Left lung (tissue), 10 donors: ENCODE measurements around the gene GAK. TPM values are rescaled to one million over a fixed set of nuclear protein-coding genes. Genes with fewer than 3 reads are reported as not detected.

Experiments used
- ATAC-seq: fragments of 200-7000 bp; cut with Tn5 transposase; one replicate; pipeline ENCODE4 v1.9.1; 2020; ENCODE audit warnings: moderate library complexity
- DNase-seq, 4 donors: peaks; one replicate each; pipeline ENCODE4 v3.0.0-alpha.2; 2013 to 2020
- H3K27ac ChIP-seq, 2 donors: fragments of 200-600 bp; sonication (generic) in 1 of 2; one replicate each; pipeline versions ENCODE4 v1.5.0 to v1.8.0; 2020 to 2021
- H3K27me3 ChIP-seq, 2 donors: fragments of 200-600 bp; sonication (generic) in 1 of 2; one replicate each; pipeline versions ENCODE4 v1.5.0 to v1.8.0; 2020 to 2021
- H3K36me3 ChIP-seq, 2 donors: fragments of 200-600 bp; sonication (generic) in 1 of 2; one replicate each; pipeline versions ENCODE4 v1.5.0 to v1.8.0; 2020 to 2021
- H3K4me1 ChIP-seq, 2 donors: fragments of 200-600 bp; one replicate each; pipeline ENCODE4 v1.8.0; 2021
- H3K4me3 ChIP-seq, 2 donors: fragments of 200-600 bp; sonication (generic) in 1 of 2; one replicate each; pipeline versions ENCODE4 v1.5.0 to v1.8.0; 2020 to 2021; ENCODE audit warnings: mild to moderate bottlenecking in 1 of 2
- H3K9me3 ChIP-seq, 2 donors: fragments of 200-600 bp; sonication (generic) in 1 of 2; one replicate each; pipeline versions ENCODE4 v1.5.0 to v1.8.0; 2020 to 2021
- intact Hi-C, 2 donors: fragments of 100-400 bp; cut with DNase I; formaldehyde crosslinking; loops; one replicate each; pipeline versions ENCODE4 v1.11.2 to v1.14.2; 2022
- polyA plus RNA-seq, 6 donors: library from polyadenylated mRNA; unstranded; fragments of 120-200 nt; gene quantifications; one replicate each; pipeline ENCODE4 v1.2.1, GENCODE V29; 2013; ENCODE audit not compliant: insufficient read length in 6 of 6
- total RNA-seq, 2 donors: library from RNA; stranded (reverse); fragmentation: NEBNext Ultra II Directional; extraction: Animal tissue kit (Norgen Biotek cat#: 25700); gene quantifications; one replicate each; pipeline ENCODE4 v1.2.1, GENCODE V29; 2021
- TF ChIP-seq, protein P1 (sequence below), 2 donors: fragments of 200-600 bp; sonication (generic) in 1 of 2; IDR thresholded peaks; one replicate each; pipeline versions ENCODE4 v1.5.0 to v1.8.0; 2021; ENCODE audit warnings: antibody characterized with exemption in 2 of 2
- donor health status: DM: no; HTN: yes; CAD: no.
- donor health status: DM: no; HTN: no; CAD: no.

GAK gene
- total and polyA plus RNA-seq, 8 donors = 42.7 to 121 (median 50.3) TPM

DNA sequence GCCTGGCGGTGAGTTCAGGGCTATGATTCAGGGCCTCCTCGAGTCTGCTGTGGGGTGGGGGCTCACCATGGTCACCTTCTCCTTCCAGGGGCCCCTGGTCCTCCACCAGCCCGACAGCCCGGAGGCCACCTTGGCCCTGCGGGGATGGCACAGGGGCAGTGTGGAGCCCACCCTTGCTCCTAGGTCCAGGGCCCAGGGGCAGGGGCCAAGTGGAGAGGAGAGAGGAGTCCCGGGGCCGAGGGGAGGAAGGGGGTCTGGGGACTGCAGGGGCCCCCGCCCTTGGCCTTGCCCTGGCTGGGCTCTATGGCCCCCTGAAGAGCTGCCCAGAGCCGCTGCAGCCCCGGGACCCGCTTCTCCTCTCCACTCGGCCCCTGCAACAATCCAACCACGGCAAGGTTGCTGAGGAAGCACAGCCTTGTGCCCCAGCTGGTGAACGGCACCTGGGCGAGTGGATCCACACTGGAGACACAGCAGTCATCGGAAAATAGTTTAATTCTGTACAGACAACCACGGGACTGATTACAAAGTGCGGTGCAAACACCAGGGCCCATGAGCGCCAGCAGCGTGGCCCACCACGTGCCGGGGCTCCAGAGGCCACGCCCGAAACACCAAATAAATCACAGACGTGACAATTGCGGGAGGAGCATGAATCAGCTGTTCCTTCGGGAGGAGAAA, 83.2 kb downstream of the GAK start:
- H3K27ac ChIP-seq = no peak overlapping the region
- peaks cover 0 to 12% of the 10 kb centered on the region in 2 donors for H3K9me3 ChIP-seq
- H3K36me3 ChIP-seq = peaks cover 0 to 64% of the 10 kb centered on the region in 2 donors
- H3K27me3 ChIP-seq = no peaks in the 10 kb centered on the region
- ATAC-seq (no peak), DNase-seq (peak in 1 of 4 donors; percentile 60)
- H3K4me1 ChIP-seq = no peaks in the 10 kb centered on the region
- no peak overlapping the region for H3K4me3 ChIP-seq
- TF ChIP-seq, protein P1, sequence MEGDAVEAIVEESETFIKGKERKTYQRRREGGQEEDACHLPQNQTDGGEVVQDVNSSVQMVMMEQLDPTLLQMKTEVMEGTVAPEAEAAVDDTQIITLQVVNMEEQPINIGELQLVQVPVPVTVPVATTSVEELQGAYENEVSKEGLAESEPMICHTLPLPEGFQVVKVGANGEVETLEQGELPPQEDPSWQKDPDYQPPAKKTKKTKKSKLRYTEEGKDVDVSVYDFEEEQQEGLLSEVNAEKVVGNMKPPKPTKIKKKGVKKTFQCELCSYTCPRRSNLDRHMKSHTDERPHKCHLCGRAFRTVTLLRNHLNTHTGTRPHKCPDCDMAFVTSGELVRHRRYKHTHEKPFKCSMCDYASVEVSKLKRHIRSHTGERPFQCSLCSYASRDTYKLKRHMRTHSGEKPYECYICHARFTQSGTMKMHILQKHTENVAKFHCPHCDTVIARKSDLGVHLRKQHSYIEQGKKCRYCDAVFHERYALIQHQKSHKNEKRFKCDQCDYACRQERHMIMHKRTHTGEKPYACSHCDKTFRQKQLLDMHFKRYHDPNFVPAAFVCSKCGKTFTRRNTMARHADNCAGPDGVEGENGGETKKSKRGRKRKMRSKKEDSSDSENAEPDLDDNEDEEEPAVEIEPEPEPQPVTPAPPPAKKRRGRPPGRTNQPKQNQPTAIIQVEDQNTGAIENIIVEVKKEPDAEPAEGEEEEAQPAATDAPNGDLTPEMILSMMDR (IDR thresholded peaks at IDR 0.05) = no peak
- intact Hi-C loops = no loop called here

DNA sequence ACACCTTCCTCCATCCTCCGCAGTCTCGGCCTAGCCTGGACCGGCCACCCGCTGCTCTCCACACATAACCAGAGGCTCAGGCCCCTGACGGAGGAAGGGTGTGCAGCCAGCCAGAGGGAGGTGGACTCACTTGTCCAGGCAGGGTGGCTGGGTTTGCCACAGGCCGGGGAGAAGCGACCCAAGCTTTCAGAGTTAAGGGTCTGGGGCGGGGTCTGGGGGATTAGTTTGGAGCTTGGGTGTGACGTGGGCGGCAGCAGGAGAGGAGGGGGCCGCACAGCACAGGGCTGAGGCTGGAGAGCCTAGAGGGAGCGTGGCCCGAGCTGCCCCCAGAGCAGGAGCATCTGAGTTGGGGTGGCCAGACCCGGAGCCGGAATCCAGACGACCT, 83.8 kb downstream of the GAK start:
- Histone ChIP-seq H3K36me3 (peaks cover 0 to 60% of the 10 kb centered on the region in 2 donors), H3K27me3 (no peaks in the 10 kb centered on the region), H3K27ac (no peak overlapping the region), H3K4me1 (no peaks in the 10 kb centered on the region), H3K9me3 (peaks cover 0 to 17% of the 10 kb centered on the region in 2 donors), H3K4me3 (no peak overlapping the region)
- TF ChIP-seq, protein P1 (IDR thresholded peaks at IDR 0.05) = no peak
- DNase-seq = peak in 1 of 4 donors; percentile 78
- no peak for ATAC-seq
- intact Hi-C loops = no loop called here

DNA sequence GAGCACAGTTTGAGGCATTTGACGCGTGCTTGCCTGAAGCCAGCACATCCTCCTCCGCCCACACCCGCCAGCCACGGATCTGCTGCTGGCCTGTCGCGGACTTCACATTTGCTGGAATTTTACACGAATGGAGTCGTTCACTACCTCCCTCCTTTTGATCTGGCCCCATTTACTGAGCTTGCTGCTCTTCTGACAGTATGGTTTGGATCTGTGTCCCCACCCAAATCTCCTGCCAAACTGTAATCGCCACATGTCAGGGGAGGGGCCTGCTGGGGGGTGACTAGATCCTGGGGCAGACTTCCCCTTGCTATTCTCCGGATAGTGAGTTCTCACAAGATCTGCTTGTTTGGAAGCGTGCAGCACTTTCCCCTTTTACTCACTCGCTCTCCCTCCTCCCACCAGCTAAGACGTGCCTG, 86.3 kb downstream of the GAK start:
- peak; percentile 9 for ATAC-seq
- Histone ChIP-seq H3K27me3 (no peaks in the 10 kb centered on the region), H3K9me3 (peaks cover 0 to 23% of the 10 kb centered on the region in 2 donors), H3K27ac (no peak overlapping the region), H3K36me3 (peaks cover 0 to 41% of the 10 kb centered on the region in 2 donors), H3K4me3 (no peak overlapping the region), H3K4me1 (no peaks in the 10 kb centered on the region)
- intact Hi-C loops = no loop called here
- TF ChIP-seq, protein P1 (IDR thresholded peaks at IDR 0.05) = no peak
- peak in 1 of 4 donors; percentile 6 for DNase-seq

DNA sequence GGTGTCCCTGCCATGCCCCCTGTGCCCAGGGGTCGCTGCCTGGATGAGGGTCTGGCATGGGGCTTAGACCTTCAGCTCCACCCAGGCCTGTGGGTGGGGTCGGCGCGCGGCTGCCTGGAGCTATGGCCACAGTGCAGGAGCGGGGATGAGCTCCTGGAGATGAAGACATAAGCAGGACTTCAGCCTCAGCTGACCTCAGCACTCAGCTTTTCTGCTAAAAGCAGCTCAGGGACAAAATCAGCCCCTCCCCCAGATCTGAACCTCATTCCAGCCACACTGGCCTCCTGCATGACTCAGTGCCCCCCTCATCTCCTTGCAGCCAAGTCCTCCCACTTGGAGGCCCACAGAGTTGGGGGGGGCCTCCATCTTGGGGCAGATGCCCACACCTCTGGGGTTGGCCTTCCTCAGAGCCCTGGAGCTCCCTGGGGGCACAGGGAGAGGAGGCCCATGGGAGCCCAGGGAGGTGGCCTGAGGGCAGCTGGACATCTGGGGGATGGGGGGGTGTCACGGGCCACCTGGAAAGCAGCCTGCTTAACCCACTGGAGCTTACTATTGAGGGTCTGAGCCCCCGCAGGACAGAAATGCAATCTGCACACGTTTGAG, 86.8 kb downstream of the GAK start:
- H3K36me3 ChIP-seq = peaks cover 0 to 36% of the 10 kb centered on the region in 2 donors
- H3K27me3 ChIP-seq = no peaks in the 10 kb centered on the region
- H3K4me3 ChIP-seq = no peak overlapping the region
- H3K27ac ChIP-seq = no peak overlapping the region
- H3K4me1 ChIP-seq = no peaks in the 10 kb centered on the region
- H3K9me3 ChIP-seq = peaks cover 0 to 23% of the 10 kb centered on the region in 2 donors
- DNase-seq = peak in 1 of 4 donors; percentile 54
- intact Hi-C loops = no loop called here
- ATAC-seq = peak; percentile 18
- TF ChIP-seq, protein P1 (IDR thresholded peaks at IDR 0.05) = no peak

DNA sequence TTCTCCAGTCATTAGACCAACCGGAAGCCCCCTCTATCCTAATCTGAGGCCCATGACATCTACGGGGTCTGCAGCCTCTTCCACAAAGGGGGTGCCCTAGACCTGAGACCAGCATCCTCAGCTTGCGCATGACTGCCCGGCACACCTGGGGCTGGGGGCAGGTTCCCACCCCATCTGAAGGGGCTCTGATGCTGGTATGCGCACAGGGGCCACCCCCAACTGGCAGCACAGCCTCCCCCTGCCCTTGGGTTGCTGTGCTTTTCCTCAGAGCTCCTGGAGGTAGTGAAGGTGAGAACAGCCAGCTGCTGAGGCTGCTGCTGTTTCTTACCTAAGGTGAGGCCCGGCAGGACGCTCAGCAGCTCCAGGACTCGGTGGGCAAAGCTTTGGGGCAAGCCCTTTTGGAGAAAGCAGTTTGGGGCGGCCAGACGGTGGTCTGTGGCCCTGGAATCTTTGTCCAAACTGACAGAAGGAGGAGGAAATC, 87.3 kb downstream of the GAK start:
- no peak for ATAC-seq
- intact Hi-C loops = no loop called here
- no peak overlapping the region for H3K27ac ChIP-seq
- H3K4me3 ChIP-seq = no peak overlapping the region
- TF ChIP-seq, protein P1 (IDR thresholded peaks at IDR 0.05) = no peak
- H3K9me3 ChIP-seq = peaks cover 0 to 23% of the 10 kb centered on the region in 2 donors
- no peaks in the 10 kb centered on the region for H3K4me1 ChIP-seq
- peak in 1 of 4 donors; percentile 42 for DNase-seq
- H3K27me3 ChIP-seq = no peaks in the 10 kb centered on the region
- H3K36me3 ChIP-seq = peaks cover 0 to 31% of the 10 kb centered on the region in 2 donors
